SU-DHL-6 (cell line): ENCODE results near the gene APOH.

Experiments
- H2AFZ ChIP-seq: fragments of 200-600 bp; sonication (generic); 2 replicates; pipeline ENCODE4 v1.6.1; 2014; ENCODE audit warnings: low read depth, mild to moderate bottlenecking, moderate library complexity, mixed read lengths, antibody characterized with exemption, low read length; ENCODE audit not compliant: severe bottlenecking
- H3F3A ChIP-seq: fragments of 200-600 bp; shearing (Covaris generic); 2 replicates; pipeline ENCODE4 v1.6.0; 2016; ENCODE audit warnings: antibody characterized with exemption, mild to moderate bottlenecking; ENCODE audit not compliant: insufficient read depth
- H3K27ac ChIP-seq: fragments of 200-600 bp; sonication (generic); 2 replicates; pipeline ENCODE4 v1.5.1; 2016; ENCODE audit warnings: low read depth, mild to moderate bottlenecking, low read length, moderate library complexity, mixed read lengths
- H3K27me3 ChIP-seq: fragments of 200-600 bp; sonication (generic), shearing (Covaris generic); 2 replicates; pipeline ENCODE4 v1.6.0; 2014; ENCODE audit warnings: mild to moderate bottlenecking, low read length
- H3K36me3 ChIP-seq: fragments of 200-600 bp; sonication (generic); 2 replicates; pipeline ENCODE4 v1.6.1; 2014; ENCODE audit warnings: mild to moderate bottlenecking, low read length, mixed read lengths
- H3K4me2 ChIP-seq: fragments of 300-600, 200-600 bp; shearing (Covaris generic), sonication (generic); 2 replicates; pipeline ENCODE4 v1.6.0; 2014; ENCODE audit warnings: low read length, low read depth, mild to moderate bottlenecking; ENCODE audit not compliant: poor library complexity, severe bottlenecking
- H3K4me3 ChIP-seq: fragments of 200-600 bp; sonication (generic); 2 replicates; pipeline ENCODE4 v1.5.1; 2014; ENCODE audit warnings: antibody characterized with exemption, low read length, mild to moderate bottlenecking, mixed read lengths; ENCODE audit not compliant: insufficient read depth, poor library complexity, severe bottlenecking
- H3K79me2 ChIP-seq: fragments of 200-600 bp; sonication (generic); 2 replicates; pipeline ENCODE4 v1.6.1; 2014; ENCODE audit warnings: mild to moderate bottlenecking, low read length, moderate library complexity; ENCODE audit not compliant: insufficient read depth
- H3K9ac ChIP-seq: fragments of 200-600 bp; sonication (generic); 2 replicates; pipeline ENCODE4 v1.7.0; 2014; ENCODE audit warnings: mild to moderate bottlenecking, low read length
- H3K9me2 ChIP-seq: fragments of 200-600 bp; sonication (generic); replicated peaks from 2 replicates; pipeline ENCODE4 v1.6.1; 2014; ENCODE audit warnings: low read length; ENCODE audit not compliant: insufficient read depth
- H3K9me3 ChIP-seq: fragments of 200-600 bp; sonication (generic); 2 replicates; pipeline ENCODE4 v1.6.1; 2014; ENCODE audit warnings: low read length, mixed read lengths; ENCODE audit not compliant: insufficient read depth
- H4K20me1 ChIP-seq: fragments of 200-600 bp; sonication (generic); 2 replicates; pipeline ENCODE4 v1.6.1; 2014; ENCODE audit warnings: low read depth, mild to moderate bottlenecking, antibody characterized with exemption, low read length, moderate library complexity, mixed read lengths
- EZH2phosphoT487 ChIP-seq: fragments of 200-600 bp; sonication (generic), shearing (Covaris generic); conservative IDR thresholded peaks from 2 replicates; pipeline ENCODE4 v1.6.1; 2018; ENCODE audit warnings: mild to moderate bottlenecking, antibody characterized with exemption, low read length, moderate library complexity, mixed read lengths
- TF ChIP-seq, protein P1 (sequence below): fragments of 200-600 bp; sonication (generic); IDR thresholded peaks from one replicate; pipeline ENCODE4 v1.5.1; 2017; ENCODE audit warnings: antibody characterized with exemption, mild to moderate bottlenecking, low read length, moderate library complexity; ENCODE audit not compliant: insufficient read depth, poor library complexity, severe bottlenecking

Gene APOH

GRCh38 chr17:66187718-66188117 lies 41.5 kb downstream of the APOH start:
- no peaks in the 10 kb centered on the region for H3K79me2 ChIP-seq
- peaks cover 6% of the 10 kb centered on the region for H3F3A ChIP-seq

DNA sequence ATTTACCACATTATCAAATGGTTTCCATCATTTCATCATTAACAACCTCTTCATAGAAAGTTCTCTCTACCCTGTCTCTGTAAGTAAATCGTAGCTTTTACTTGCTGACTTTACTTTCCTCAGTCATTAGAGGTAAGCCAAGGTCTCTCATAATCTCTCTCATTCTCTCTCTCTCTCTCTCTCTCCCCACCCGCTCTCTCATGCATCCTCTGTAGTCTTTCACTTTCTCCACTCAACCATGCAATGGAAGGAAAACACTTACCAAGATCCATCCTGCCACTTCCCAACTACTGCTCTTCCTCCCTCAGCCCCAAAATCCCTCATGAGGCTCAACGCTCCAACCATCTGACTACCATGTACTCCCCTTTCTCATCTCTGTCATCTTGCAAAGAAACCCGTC lies 43.4 kb downstream of the APOH start:
- H3F3A ChIP-seq: no peaks in the 10 kb centered on the region
- TF ChIP-seq EZH2phosphoT487: no peak
- TF ChIP-seq, protein P1, sequence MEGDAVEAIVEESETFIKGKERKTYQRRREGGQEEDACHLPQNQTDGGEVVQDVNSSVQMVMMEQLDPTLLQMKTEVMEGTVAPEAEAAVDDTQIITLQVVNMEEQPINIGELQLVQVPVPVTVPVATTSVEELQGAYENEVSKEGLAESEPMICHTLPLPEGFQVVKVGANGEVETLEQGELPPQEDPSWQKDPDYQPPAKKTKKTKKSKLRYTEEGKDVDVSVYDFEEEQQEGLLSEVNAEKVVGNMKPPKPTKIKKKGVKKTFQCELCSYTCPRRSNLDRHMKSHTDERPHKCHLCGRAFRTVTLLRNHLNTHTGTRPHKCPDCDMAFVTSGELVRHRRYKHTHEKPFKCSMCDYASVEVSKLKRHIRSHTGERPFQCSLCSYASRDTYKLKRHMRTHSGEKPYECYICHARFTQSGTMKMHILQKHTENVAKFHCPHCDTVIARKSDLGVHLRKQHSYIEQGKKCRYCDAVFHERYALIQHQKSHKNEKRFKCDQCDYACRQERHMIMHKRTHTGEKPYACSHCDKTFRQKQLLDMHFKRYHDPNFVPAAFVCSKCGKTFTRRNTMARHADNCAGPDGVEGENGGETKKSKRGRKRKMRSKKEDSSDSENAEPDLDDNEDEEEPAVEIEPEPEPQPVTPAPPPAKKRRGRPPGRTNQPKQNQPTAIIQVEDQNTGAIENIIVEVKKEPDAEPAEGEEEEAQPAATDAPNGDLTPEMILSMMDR: no peak

More at GRCh38 chr17:66187718-66188117, 41.5 kb downstream of the APOH start:
- no peaks in the 10 kb centered on the region for H4K20me1 ChIP-seq
- TF ChIP-seq, protein P1: no peak
- no peak for TF ChIP-seq EZH2phosphoT487
- 0 out of 2 replicates have a peak, but pooled peaks cover 5% of the 10 kb centered on the region for H3K9me3 ChIP-seq
- no peak overlapping the region for H3K4me2 ChIP-seq
- no peaks in the 10 kb centered on the region for H3K9me2 ChIP-seq
- H3K27me3 ChIP-seq: no peaks in the 10 kb centered on the region; the same call in 1 of the 2 replicates
- no peak overlapping the region for H3K9ac ChIP-seq
- H3K36me3 ChIP-seq: no peaks in the 10 kb centered on the region
- no peak overlapping the region for H3K27ac ChIP-seq
- no peak overlapping the region for H3K4me3 ChIP-seq
- no peak overlapping the region for H2AFZ ChIP-seq

DNA sequence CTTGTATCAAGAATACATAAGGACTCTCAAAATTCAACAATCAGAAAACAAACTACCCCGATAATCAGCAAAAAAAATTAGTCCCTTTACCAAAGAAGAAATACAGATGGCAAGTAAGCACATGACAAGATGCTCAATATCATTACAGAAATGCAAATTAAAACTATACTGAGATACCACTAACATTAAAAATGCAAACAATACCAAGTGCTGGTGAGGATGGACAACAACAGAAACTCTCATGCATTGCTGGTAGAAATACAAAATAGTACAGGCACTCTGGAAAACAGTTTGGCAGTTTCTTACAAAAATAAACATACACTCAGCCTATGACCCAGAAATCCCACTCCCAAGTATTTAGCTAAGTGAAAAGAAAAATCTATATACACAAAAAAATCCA lies 44.8 kb downstream of the APOH start:
- H3K36me3 ChIP-seq: no peaks in the 10 kb centered on the region
- no peaks in the 10 kb centered on the region for H3F3A ChIP-seq
- H3K4me2 ChIP-seq: no peak overlapping the region
- no peak overlapping the region for H3K9ac ChIP-seq
- no peak overlapping the region for H2AFZ ChIP-seq
- no peak overlapping the region for H3K27ac ChIP-seq
- H3K9me2 ChIP-seq: no peaks in the 10 kb centered on the region
- H3K9me3 ChIP-seq: 0 out of 2 replicates have a peak, but pooled peaks cover 5% of the 10 kb centered on the region
- no peak overlapping the region for H3K4me3 ChIP-seq
- no peaks in the 10 kb centered on the region for H3K79me2 ChIP-seq
- no peaks in the 10 kb centered on the region; the same call in 1 of the 2 replicates for H3K27me3 ChIP-seq
- H4K20me1 ChIP-seq: no peaks in the 10 kb centered on the region
- TF ChIP-seq EZH2phosphoT487: no peak
- TF ChIP-seq, protein P1: no peak

More for the DNA sequence above, 43.4 kb downstream of the APOH start:
- H3K4me2 ChIP-seq: no peak overlapping the region
- H3K9me3 ChIP-seq: 0 out of 2 replicates have a peak, but pooled peaks cover 5% of the 10 kb centered on the region
- no peak overlapping the region for H3K4me3 ChIP-seq
- no peak overlapping the region for H3K9ac ChIP-seq
- H3K27me3 ChIP-seq: no peaks in the 10 kb centered on the region; the same call in 1 of the 2 replicates
- no peak overlapping the region for H3K27ac ChIP-seq
- no peaks in the 10 kb centered on the region for H3K79me2 ChIP-seq
- H3K9me2 ChIP-seq: no peaks in the 10 kb centered on the region
- H4K20me1 ChIP-seq: no peaks in the 10 kb centered on the region
- H3K36me3 ChIP-seq: no peaks in the 10 kb centered on the region
- no peak overlapping the region for H2AFZ ChIP-seq
